Kidney (tissue), 14 donors: ENCODE measurements around the gene ASCL4. TPM values are rescaled to one million over a fixed set of nuclear protein-coding genes. Genes with fewer than 3 reads are reported as not detected.
A peak's percentile ranks its signal among the peaks of the same experiment; 100 is the strongest.

Source experiments
- DNase-seq, 5 donors: peaks; one replicate each; pipeline ENCODE4 v3.0.0-alpha.2; 2013 to 2020
- FAIRE-seq: peaks from 2 replicates; lab custom pipeline; 2012; peaks lifted over from hg19 to GRCh38; lab: Jason Lieb, UNC
- H3K27ac ChIP-seq, 2 donors: one replicate each; pipeline ENCODE4 v1.7.0; 2013; ENCODE audit warnings: low read depth in 2 of 2, low read length in 2 of 2, inconsistent platforms in 1 of 2
- H3K27me3 ChIP-seq: one replicate; pipeline ENCODE4 v1.7.1; 2013; ENCODE audit warnings: low read length, inconsistent platforms; ENCODE audit not compliant: control insufficient read depth, insufficient read depth
- H3K36me3 ChIP-seq, 3 donors: one replicate each; pipeline versions ENCODE4 v1.7.0 to v1.7.1; 2013; ENCODE audit warnings: low read length in 3 of 3, control low read depth in 1 of 3, inconsistent platforms in 1 of 3; ENCODE audit not compliant: insufficient read depth in 3 of 3, control insufficient read depth in 2 of 3
- H3K4me1 ChIP-seq, 3 donors: one replicate each; pipeline versions ENCODE4 v1.7.0 to v1.7.1; 2013; ENCODE audit warnings: low read length in 3 of 3, inconsistent platforms in 1 of 3, low read depth in 1 of 3; ENCODE audit not compliant: control insufficient read depth in 2 of 3, insufficient read depth in 2 of 3
- H3K4me3 ChIP-seq, 3 donors: one replicate each; pipeline versions ENCODE4 v1.7.0 to v1.8.1; 2013; ENCODE audit warnings: low read length in 3 of 3, control low read depth in 1 of 3, inconsistent platforms in 1 of 3
- H3K9ac ChIP-seq, 3 donors: one replicate each; pipeline versions ENCODE4 v1.7.0 to v1.7.1; 2013; ENCODE audit warnings: low read length in 3 of 3, control low read depth in 1 of 3, inconsistent platforms in 1 of 3
- H3K9me3 ChIP-seq, 3 donors: one replicate each; pipeline versions ENCODE4 v1.7.0 to v1.7.1; 2013; ENCODE audit warnings: low read length in 3 of 3, control low read depth in 1 of 3, inconsistent platforms in 1 of 3; ENCODE audit not compliant: control insufficient read depth in 2 of 3, insufficient read depth in 1 of 3
- CTCF ChIP-seq: IDR thresholded peaks from 3 replicates; pipeline ENCODE4 v1.5.1; 2012; ENCODE audit warnings: mild to moderate bottlenecking, moderate library complexity, borderline replicate concordance; ENCODE audit not compliant: insufficient read depth; ENCODE audit errors: extremely low read depth
- intact Hi-C: fragments of 100-400 bp; cut with DNase I; formaldehyde crosslinking; loops from one replicate; pipeline ENCODE4 v1.11.1; 2022
- polyA plus RNA-seq: library from polyadenylated mRNA; stranded (reverse); fragments of 350-450 nt; fragmentation: Illumina TruSeq; extraction: RNeasy Lipid Tissue Mini Kit (QIAGEN cat#74804); gene quantifications from one replicate; pipeline ENCODE4 v1.2.3, GENCODE V29; 2014; ENCODE audit warnings: low read depth, low replicate concordance; ENCODE audit not compliant: insufficient read depth
- total RNA-seq: library from RNA; stranded (reverse); fragmentation: NEBNext Ultra II Directional; extraction: Animal tissue kit (Norgen Biotek cat#: 25700); gene quantifications from one replicate; pipeline ENCODE4 v1.2.1, GENCODE V29; 2021
- donor health status: control.
- donor health status: control.
- donor health status: control.
- donor health status: control.
- donor health status: control.
- donor health status: DM: yes; HTN: yes; CAD: no.
- donor health status: Normal renal cell carcinoma (clear cell type).

Gene ASCL4
- total and polyA plus RNA-seq, 2 donors from 2014 or later: not detected

GRCh38 chr12:107736914-107737313 lies 37.6 kb upstream of the ASCL4 start:
- DNase-seq: no peak
- intact Hi-C loops: no loop called here
- no peaks in the 10 kb centered on the region for H3K27me3 ChIP-seq
- TF ChIP-seq CTCF: no peak
- no peak overlapping the region for H3K4me3 ChIP-seq
- no peak overlapping the region for H3K9ac ChIP-seq
- no peak for FAIRE-seq
- H3K27ac ChIP-seq: no peak overlapping the region
- H3K4me1 ChIP-seq: peaks cover 0 to 4% (median 0%) of the 10 kb centered on the region in 3 donors
- H3K9me3 ChIP-seq: no peaks in the 10 kb centered on the region
- peaks cover 24 to 76% (median 50%) of the 10 kb centered on the region in 3 donors for H3K36me3 ChIP-seq

DNA sequence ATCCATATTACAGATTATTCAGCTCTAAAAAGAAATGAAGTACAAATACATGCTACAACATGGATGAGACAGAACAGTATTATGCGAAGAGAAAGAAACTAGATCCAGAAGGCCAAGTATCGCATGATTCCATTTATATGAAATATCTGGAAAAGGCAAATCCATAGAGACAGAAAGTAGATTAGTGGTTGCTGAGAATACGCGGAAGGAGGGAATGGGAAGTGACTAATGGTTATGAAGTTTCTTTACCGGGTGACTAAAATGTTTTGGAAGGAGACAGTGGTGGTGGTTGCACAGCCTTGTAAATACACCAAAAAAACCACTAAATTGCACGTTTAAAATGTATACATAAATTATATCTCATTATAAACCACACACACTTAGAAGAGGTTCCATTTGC lies 26.0 kb upstream of the ASCL4 start:
- Histone ChIP-seq H3K27me3 (no peaks in the 10 kb centered on the region), H3K36me3 (peaks cover 18 to 61% (median 22%) of the 10 kb centered on the region in 3 donors), H3K4me1 (peaks cover 0 to 2% (median 0%) of the 10 kb centered on the region in 3 donors), H3K9me3 (no peaks in the 10 kb centered on the region), H3K4me3 (no peak overlapping the region), H3K9ac (no peak overlapping the region), H3K27ac (no peak overlapping the region)
- DNase-seq (no peak), FAIRE-seq (no peak)
- no peak for TF ChIP-seq CTCF
- intact Hi-C loops: no loop called here

DNA sequence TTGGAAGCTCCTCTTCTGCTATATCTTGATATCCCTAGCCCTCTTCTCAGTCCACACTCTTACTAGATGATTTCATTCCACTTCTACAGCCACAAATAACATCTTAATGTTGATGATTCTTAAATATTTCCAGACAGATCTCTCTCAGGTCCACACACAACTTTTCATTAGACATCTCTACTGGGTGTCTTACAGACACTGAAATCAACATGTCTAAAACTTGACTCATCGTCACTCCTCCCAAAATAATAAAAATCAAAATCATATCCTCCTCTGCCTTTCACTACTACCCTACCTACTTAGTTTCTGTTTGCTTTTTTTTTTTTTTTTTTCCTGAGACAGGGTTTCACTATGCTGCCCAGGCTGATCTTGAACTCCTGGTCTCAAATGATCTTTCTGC lies 25.4 kb upstream of the ASCL4 start:
- Histone ChIP-seq H3K27ac (no peak overlapping the region), H3K4me3 (no peak overlapping the region), H3K9ac (no peak overlapping the region), H3K4me1 (peaks cover 0 to 2% (median 0%) of the 10 kb centered on the region in 3 donors), H3K9me3 (no peaks in the 10 kb centered on the region), H3K36me3 (peaks cover 17 to 60% (median 21%) of the 10 kb centered on the region in 3 donors), H3K27me3 (no peaks in the 10 kb centered on the region)
- FAIRE-seq: no peak
- intact Hi-C loops: no loop called here
- TF ChIP-seq CTCF: no peak
- no peak for DNase-seq

DNA sequence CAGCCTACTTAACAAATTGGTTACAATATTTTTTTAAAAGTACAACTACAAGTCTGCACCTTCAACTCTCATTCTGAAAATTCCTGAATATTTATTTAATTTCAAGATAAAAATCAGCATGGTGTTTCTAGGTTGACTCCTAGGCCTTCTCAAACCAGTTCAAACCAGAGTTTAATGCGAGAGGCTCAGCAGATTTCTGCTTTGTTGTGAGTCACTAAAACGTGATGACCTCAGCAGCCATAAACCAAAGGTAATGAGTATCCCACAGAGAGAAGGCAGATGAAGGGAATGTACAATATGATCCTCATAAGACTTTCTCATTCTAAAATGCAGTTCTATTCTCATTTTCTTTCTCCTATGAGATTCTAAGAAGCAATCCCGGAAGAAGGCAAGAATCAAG lies 15.1 kb upstream of the ASCL4 start:
- Histone ChIP-seq H3K4me1 (peaks cover 3 to 15% (median 14%) of the 10 kb centered on the region in 3 donors), H3K27me3 (no peaks in the 10 kb centered on the region), H3K4me3 (peak overlapping the region; percentile 78 to 92 (median 88)), H3K36me3 (peaks cover 2 to 23% (median 9%) of the 10 kb centered on the region in 3 donors), H3K9me3 (no peaks in the 10 kb centered on the region), H3K9ac (peak overlapping the region; percentile 16 to 88 (median 72)), H3K27ac (peak overlapping the region; percentile 69 to 84)
- DNase-seq (peak in 4 of 5 donors; percentile 44 to 89 (median 68)), FAIRE-seq (peak; percentile 15)
- TF ChIP-seq CTCF: no peak
- intact Hi-C loops: no loop called here
